HPDE6-E6E7 (cell line): Measurements from ENCODE around the gene UCHL5.
A peak's percentile ranks its signal among the peaks of the same experiment; 100 is the strongest.
"Not testable (repeated sequence)": the region's sequence is repeated elsewhere in the genome, so short reads cannot be mapped to it uniquely, and the experiment has no call there.

Experiments
- DNase-seq: peaks from one replicate; pipeline ENCODE4 v3.0.0; 2011; ENCODE audit warnings: missing footprints; ENCODE audit errors: extremely low spot score

The UCHL5 gene

GRCh38 chr1:193065954-193066353 is 6.8 kb upstream of the UCHL5 start:
- DNase-seq, result no peak

GRCh38 chr1:193062698-193063463 is 3.7 kb upstream of the UCHL5 start:
- DNase-seq, result no peak

DNA sequence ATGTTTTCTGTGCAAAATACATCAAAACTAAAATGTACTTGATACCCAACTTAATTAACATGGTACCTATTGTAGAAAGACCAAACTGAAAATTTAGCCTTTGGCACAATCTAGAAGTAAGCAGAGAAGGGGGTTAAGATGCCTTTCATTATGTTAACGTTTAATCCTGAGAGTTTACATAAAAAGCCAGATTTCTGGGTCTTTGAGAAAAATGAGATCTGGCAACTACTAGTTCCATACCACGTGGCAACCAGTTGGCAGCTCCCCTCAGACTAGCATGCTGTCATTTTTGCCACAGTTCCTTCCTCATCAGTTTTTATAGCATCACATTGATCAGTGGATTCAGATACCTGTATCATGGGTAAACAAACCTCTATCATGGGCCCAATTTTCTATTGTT is 1.8 kb upstream of the UCHL5 start:
- no peak for DNase-seq

- no peak for DNase-seq
Measured at GRCh38 chr1:193060406-193060805, 1.2 kb upstream of the UCHL5 start.

- no peak for DNase-seq
Measured at GRCh38 chr1:193060115-193060403, 899 bp upstream of the UCHL5 start.

GRCh38 chr1:193058529-193059281 is 455 bp downstream of the UCHL5 start:
- DNase-seq, result peak; percentile 8

GRCh38 chr1:193054169-193054675 is 4.9 kb downstream of the UCHL5 start:
- DNase-seq, result no peak

DNA sequence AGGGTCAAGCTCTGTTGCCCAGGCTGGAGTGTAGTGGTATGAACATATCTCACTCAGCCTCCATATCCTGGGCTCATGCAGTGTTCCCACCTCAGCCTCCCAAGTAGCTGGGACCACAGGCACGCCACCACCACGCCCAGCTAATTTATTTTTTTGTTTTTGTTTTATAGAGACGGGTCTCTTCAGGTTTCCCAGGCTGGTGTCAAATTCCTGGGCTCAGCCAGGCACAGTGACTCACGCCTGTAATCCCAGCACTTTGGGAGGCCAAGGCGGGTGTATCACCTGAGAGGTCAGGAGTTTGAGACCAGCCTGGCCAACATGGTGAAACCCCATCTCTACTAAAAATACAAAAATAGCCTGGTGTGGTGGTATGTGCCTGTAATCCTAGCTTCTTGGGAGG is 10.2 kb downstream of the UCHL5 start:
- DNase-seq, result not testable (repeated sequence)

- no peak for DNase-seq
Measured at GRCh38 chr1:193042766-193043691, 16.1 kb downstream of the UCHL5 start.

- DNase-seq, result no peak
Measured at GRCh38 chr1:193040011-193040410, 19.1 kb downstream of the UCHL5 start.

GRCh38 chr1:193036337-193037047 is 22.7 kb downstream of the UCHL5 start:
- DNase-seq, result no peak

GRCh38 chr1:193033610-193034009 is 25.6 kb downstream of the UCHL5 start:
- no peak for DNase-seq

DNA sequence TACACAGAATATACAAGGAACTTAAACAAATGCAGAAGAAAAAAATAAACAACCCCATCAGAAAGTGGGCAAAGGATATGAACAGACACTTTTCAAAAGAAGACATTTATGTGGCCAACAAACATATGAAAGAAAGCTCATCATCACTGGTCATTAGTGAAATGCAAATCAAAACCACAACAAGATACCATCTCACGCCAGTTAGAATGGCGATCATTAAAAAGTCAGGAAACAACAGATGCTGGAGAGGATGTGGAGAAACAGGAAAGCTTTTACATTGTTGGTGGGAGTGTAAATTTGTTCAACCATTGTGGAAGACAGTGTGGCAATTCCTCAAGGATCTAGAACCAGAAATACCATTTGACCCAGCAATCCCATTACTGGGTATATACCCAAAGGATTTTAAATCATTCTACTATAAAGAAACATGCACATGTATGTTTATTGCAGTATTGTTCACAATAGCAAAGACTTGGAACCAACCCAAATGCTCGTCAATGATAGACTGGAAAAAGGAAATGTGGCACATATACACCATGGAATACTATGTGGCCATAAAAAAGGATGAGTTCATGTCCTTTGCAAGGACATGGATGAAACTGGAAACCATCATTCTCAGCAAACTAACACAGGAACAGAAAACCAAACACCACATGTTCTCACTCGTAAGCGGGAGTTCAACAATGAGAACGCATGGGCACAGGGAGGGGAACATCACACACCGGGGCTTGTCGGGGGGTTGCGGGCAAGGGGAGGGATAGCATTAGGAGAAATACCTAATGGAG is 26.3 kb downstream of the UCHL5 start:
- DNase-seq, result not testable (repeated sequence)

DNA sequence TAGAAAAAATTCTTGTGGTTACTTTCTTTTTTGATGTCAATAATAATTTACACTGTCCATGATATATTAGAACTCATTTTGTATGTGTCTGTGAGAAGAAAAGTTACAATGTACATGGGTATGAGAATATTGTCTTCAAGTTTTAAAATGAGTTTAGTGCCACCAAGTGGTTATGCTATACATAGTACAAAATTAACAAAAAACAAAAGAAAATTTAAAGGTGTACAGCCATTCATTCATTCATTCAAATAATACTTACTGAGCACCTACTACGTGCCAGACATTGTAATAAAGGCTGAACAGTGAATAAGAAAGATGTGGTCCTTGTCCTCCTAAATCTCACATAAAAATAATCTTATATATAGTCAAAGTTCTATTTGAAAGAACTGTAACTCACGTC is 27.7 kb downstream of the UCHL5 start:
- no peak for DNase-seq

DNA sequence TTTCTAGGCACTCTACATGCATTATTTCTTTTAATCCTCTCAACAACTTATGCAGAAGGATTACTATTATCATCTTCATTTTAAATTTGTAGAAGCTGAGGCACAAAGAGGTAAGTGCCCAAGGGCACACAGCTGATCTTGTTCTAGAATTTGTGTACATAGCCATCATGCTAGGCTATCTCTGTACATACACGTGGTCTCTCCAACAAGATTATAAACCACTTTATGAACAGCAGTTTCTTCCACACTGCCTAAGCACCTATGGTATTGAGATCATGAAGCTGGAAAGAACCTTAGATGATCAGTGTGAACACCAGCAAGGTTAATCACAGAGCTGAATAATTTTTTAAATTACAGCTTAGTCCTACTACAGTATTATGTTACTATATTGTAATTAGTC is 28.9 kb downstream of the UCHL5 start:
- DNase-seq, result no peak

- no peak for DNase-seq
Measured at GRCh38 chr1:193025218-193025617, 33.9 kb downstream of the UCHL5 start.

DNA sequence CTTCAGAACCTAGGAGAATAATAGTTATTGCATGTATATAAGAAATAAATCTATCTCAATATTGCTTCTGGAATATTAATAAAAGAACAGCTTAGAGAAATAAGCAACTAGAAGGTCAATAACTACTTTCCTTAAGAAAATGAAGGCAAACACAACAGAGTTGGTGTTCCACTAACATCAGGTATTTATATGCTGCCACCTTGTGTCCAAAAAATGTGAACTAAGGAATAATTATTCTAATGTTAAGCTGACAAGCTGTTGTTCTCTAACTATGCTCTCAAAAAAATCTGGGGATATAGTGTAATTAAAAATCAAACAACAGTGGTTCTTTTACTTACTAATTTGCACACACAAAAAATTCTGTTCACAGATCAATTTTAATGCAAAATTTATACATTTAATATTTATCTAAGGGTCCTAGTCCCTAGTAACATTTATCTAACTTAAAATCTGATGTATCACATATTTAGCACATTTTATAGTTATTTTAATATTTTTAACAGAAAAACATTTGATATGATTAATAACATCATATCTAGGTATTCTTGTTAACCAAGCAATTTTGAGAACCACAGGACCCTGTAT is 39.6 kb downstream of the UCHL5 start:
- DNase-seq, result peak; percentile 29

GRCh38 chr1:193016788-193017187 is 42.4 kb downstream of the UCHL5 start:
- no peak for DNase-seq

GRCh38 chr1:193014400-193014799 is 44.8 kb downstream of the UCHL5 start:
- DNase-seq, result no peak

GRCh38 chr1:193013707-193014106 is 45.5 kb downstream of the UCHL5 start:
- no peak for DNase-seq
